Lower leg skin (tissue), 3 donors: ENCODE results near the gene EHMT1.

ENCODE experiments used
- CTCF ChIP-seq, 3 donors: fragments of 450-650 bp; IDR thresholded peaks; one replicate each; pipeline ENCODE4 v1.5.1; 2016; ENCODE audit warnings: antibody characterized with exemption in 3 of 3, mild to moderate bottlenecking in 3 of 3, moderate library complexity in 2 of 3
- POLR2A ChIP-seq, 2 donors: fragments of 450-650 bp; IDR thresholded peaks; one replicate each; pipeline ENCODE4 v1.6.1; 2016 to 2017; ENCODE audit warnings: antibody characterized with exemption in 2 of 2, mild to moderate bottlenecking in 1 of 2, moderate library complexity in 1 of 2

DNA sequence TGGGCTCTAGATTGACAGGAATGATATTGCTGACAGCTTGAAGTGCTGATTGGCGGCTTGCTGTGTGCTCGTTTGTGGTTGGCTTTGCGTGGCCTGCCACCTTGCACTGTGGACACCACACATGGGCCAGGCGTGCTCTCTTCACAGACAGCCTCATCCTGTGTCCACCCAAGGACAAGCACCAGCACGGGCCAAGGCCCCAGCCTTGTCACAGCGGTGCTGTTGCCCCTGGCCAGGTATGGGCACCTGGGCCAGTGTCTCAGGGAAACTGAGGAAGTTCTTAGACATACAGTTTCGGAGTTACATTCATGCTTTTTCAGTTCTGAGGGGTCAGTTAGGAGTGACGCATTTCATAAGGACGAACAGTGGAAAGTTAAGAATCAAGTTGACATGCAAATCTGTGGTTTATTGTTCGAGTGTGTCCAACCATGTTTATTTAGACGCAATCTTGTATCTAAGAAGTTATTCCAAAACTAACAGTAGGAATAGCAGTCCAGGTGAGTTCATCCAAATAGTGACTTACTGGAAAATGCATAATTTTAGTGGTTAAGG lies 125.9 kb downstream of the EHMT1 start:
- no peak for TF ChIP-seq CTCF (IDR thresholded peaks at IDR 0.05)
- no peak for TF ChIP-seq POLR2A (IDR thresholded peaks at IDR 0.05)
